NCI-H187 (cell line): Measurements from ENCODE around the gene TDG.
"Not testable (repeated sequence)": the region's sequence is repeated elsewhere in the genome, so short reads cannot be mapped to it uniquely, and the experiment has no call there.

ENCODE experiments used
- DNase-seq, 2 experiments: peaks; one replicate each; lab custom pipeline; 2025; lab: John Stamatoyannopoulos, UW

Gene TDG

GRCh38 chr12:104022786-104023185 lies 57.1 kb downstream of the TDG start:
- no peak for DNase-seq

- DNase-seq = no peak
These were observed 58.0 kb downstream of the TDG start for GRCh38 chr12:104023710-104024109.

- no peak for DNase-seq
These were observed 58.7 kb downstream of the TDG start for GRCh38 chr12:104024348-104024747.

- DNase-seq = no peak
These were observed 60.1 kb downstream of the TDG start for GRCh38 chr12:104025771-104026170.

GRCh38 chr12:104026841-104027599 lies 61.3 kb downstream of the TDG start:
- DNase-seq = no peak

- DNase-seq = not testable (repeated sequence)
These were observed 64.9 kb downstream of the TDG start for GRCh38 chr12:104030596-104030995.

- not testable (repeated sequence) for DNase-seq
These were observed 70.5 kb downstream of the TDG start for GRCh38 chr12:104036143-104036542.
